ENCODE results near the gene CA6. TPM values are rescaled to one million over a fixed set of nuclear protein-coding genes. Genes with fewer than 3 reads are reported as not detected.
"Not testable (repeated sequence)": the region's sequence is repeated elsewhere in the genome, so short reads cannot be mapped to it uniquely, and the experiment has no call there.

Gene CA6
- total and polyA plus RNA-seq, 12 donors = 0.17 TPM; not detected in 11

DNA sequence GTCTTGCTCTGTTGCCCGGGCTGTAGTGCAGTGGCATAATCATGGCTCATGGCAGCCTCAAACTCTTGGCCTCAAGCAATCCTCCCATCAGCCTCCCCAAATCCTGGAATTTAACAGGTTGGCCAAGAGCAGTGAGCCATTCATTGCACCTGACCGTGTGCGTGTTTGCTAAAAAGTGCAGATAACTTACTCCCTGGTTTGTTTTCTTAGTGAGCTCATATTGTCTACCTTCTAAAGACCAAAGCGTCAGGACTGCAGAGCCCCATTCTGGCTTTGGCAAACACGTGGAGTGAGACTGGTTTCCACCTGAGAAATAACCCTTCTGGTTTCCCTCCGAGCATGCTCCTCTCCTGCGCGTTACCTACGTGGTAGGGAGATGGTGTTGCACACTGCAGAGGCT is 32.2 kb upstream of the CA6 start:
- TF ChIP-seq POLR2A (IDR thresholded peaks at IDR 0.05) = no peak
- TF ChIP-seq CTCF (IDR thresholded peaks at IDR 0.05) = no peak
- no peak overlapping the region for H3K4me3 ChIP-seq
- no peaks in the 10 kb centered on the region for H3K4me1 ChIP-seq (replicated peaks in 1 of 2)
- H3K36me3 ChIP-seq (replicated peaks in 1 of 2) = no peaks in the 10 kb centered on the region
- H3K27ac ChIP-seq = no peak overlapping the region
- no peaks in the 10 kb centered on the region for H3K9me3 ChIP-seq (replicated peaks in 1 of 3)
- H3K27me3 ChIP-seq = no peaks in the 10 kb centered on the region
- no peak for DNase-seq
- intact Hi-C loops (cut with DNase I) = no loop called here
- 72 to 86% (median 82%) methylated on average over 9 of the region's 9 CpGs for WGBS, 4 donors

DNA sequence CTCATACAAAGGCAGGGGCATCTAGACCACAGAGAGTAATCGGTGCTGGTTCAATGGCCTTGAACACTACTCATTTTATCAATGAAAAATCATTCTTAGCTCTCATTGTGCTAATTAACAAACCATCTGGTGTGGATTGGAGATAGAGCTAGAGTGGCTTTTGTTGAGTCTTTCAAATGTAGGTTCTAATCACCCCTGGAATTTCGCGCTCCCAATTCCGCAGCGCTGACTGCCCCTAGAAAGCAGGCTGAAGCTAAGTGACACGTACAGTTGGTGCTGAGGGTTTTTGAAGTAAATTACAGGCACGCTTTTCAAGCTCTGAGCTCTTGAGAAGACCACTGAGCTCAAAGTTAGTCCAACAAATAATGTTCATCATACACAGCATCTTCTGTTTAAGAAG is 31.2 kb upstream of the CA6 start:
- no peaks in the 10 kb centered on the region for H3K27me3 ChIP-seq
- no peak overlapping the region for H3K27ac ChIP-seq
- WGBS, 4 donors = 76 to 85% (median 79%) methylated on average over 7 of the region's 7 CpGs
- H3K4me3 ChIP-seq = no peak overlapping the region
- no peaks in the 10 kb centered on the region for H3K36me3 ChIP-seq (replicated peaks in 1 of 2)
- no peaks in the 10 kb centered on the region for H3K4me1 ChIP-seq (replicated peaks in 1 of 2)
- no peak for DNase-seq
- TF ChIP-seq CTCF (IDR thresholded peaks at IDR 0.05) (no peak), POLR2A (IDR thresholded peaks at IDR 0.05) (no peak)
- intact Hi-C loops (cut with DNase I) = no loop called here
- no peaks in the 10 kb centered on the region for H3K9me3 ChIP-seq (replicated peaks in 1 of 3)

DNA sequence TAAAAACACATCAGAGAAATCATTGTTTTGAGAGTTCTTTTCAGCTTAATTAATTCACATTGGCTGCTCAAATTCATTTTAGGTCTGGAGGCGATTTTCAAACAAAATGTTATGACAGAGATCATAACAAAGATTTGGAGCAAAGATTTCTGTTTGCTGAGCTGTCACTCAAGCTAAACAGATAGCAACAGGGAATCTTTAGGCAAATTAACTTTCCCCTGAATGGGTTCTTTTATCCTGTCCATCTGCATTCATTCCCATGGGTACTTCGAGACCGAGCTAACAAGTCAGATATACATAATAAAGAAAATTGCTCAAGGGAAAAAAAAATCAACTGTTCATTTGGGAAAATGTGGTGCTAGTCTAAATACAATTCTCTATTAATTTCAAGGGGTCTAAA is 30.2 kb upstream of the CA6 start:
- Histone ChIP-seq H3K9me3 (replicated peaks in 1 of 3) (no peaks in the 10 kb centered on the region), H3K36me3 (replicated peaks in 1 of 2) (no peaks in the 10 kb centered on the region), H3K4me3 (no peak overlapping the region), H3K4me1 (replicated peaks in 1 of 2) (no peaks in the 10 kb centered on the region), H3K27me3 (no peaks in the 10 kb centered on the region), H3K27ac (no peak overlapping the region)
- DNase-seq = no peak
- intact Hi-C loops (cut with DNase I) = loop anchor here in 1 of 2 donors (5.0 kb wide), 1 partner anchor 187 kb away; no protein-coding TSS in a partner anchor
- no peak for TF ChIP-seq POLR2A (IDR thresholded peaks at IDR 0.05)
- TF ChIP-seq CTCF (IDR thresholded peaks at IDR 0.05) = no peak
- WGBS, 4 donors = 54 to 68% (median 56%) methylated on average over 3 of the region's 3 CpGs

- WGBS, 4 donors = 66 to 74% (median 69%) methylated on average over 10 of the region's 10 CpGs
- not testable (repeated sequence) for H3K9me3 ChIP-seq (replicated peaks in 1 of 3)
- intact Hi-C loops (cut with DNase I) = loop anchor here in 1 of 2 donors (5.0 kb wide), 1 partner anchor 185 kb away; no protein-coding TSS in a partner anchor
Measured at GRCh38 chr1:8917536-8917935, 28.1 kb upstream of the CA6 start.

GRCh38 chr1:8922962-8923361 is 22.7 kb upstream of the CA6 start:
- Histone ChIP-seq H3K27ac (no peak overlapping the region), H3K4me3 (no peak overlapping the region), H3K4me1 (replicated peaks in 1 of 2) (no peaks in the 10 kb centered on the region), H3K36me3 (replicated peaks in 1 of 2) (no peaks in the 10 kb centered on the region), H3K9me3 (replicated peaks in 1 of 3) (no peaks in the 10 kb centered on the region), H3K27me3 (no peaks in the 10 kb centered on the region)
- intact Hi-C loops (cut with DNase I) = loop anchor here (5.0 to 10.0 kb wide), 4 partner anchors 59 to 182 kb away; no protein-coding TSS in a partner anchor
- TF ChIP-seq CTCF (IDR thresholded peaks at IDR 0.05) = no peak
- no peak for TF ChIP-seq POLR2A (IDR thresholded peaks at IDR 0.05)
- WGBS, 4 donors = 86 to 97% (median 91%) methylated on average over 8 to 9 of the region's 9 CpGs
- no peak for DNase-seq

More at GRCh38 chr1:8917536-8917935, 28.1 kb upstream of the CA6 start:
- DNase-seq; H3K27ac ChIP-seq; H3K4me1 ChIP-seq (replicated peaks in 1 of 2); H3K36me3 ChIP-seq (replicated peaks in 1 of 2); H3K27me3 ChIP-seq; H3K4me3 ChIP-seq: not testable (repeated sequence)
